Measurements from ENCODE around the gene OSMR.

DNA sequence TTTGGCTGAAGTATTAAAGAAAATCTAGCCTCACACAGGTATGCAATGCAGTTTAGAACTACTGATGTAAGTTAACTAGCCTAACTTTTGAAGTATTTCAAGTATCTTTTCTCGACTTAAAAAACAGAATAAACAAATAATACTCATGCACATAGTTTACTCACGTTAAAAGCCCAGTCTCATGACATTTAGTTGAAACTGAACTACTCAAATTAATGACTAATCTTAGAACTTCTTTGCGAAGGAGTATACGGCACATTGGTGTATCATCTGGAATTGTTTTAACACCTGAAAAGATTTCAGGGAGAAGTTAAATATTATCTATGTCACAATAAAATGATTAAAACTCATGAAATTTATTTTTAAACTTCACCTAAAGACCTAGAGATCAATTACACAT lies 98.5 kb downstream of the OSMR start:
- no peak for TF ChIP-seq POLR2A (IDR thresholded peaks at IDR 0.05)
- TF ChIP-seq, protein P1, sequence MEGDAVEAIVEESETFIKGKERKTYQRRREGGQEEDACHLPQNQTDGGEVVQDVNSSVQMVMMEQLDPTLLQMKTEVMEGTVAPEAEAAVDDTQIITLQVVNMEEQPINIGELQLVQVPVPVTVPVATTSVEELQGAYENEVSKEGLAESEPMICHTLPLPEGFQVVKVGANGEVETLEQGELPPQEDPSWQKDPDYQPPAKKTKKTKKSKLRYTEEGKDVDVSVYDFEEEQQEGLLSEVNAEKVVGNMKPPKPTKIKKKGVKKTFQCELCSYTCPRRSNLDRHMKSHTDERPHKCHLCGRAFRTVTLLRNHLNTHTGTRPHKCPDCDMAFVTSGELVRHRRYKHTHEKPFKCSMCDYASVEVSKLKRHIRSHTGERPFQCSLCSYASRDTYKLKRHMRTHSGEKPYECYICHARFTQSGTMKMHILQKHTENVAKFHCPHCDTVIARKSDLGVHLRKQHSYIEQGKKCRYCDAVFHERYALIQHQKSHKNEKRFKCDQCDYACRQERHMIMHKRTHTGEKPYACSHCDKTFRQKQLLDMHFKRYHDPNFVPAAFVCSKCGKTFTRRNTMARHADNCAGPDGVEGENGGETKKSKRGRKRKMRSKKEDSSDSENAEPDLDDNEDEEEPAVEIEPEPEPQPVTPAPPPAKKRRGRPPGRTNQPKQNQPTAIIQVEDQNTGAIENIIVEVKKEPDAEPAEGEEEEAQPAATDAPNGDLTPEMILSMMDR (IDR thresholded peaks at IDR 0.05), result no peak

Data from Peyer's patch (tissue), 4 donors.